MCF 10A (cell line): ENCODE data around the gene GNAT2. TPM values are rescaled to one million over a fixed set of nuclear protein-coding genes. Genes with fewer than 3 reads are reported as not detected.
A peak's percentile ranks its signal among the peaks of the same experiment; 100 is the strongest.

Source experiments
- Bru-seq: library from RNA; stranded (reverse); fragments of 400-500 nt; gene quantifications from one replicate; lab custom pipeline; 2021; lab: Mats Ljungman, UMichigan
- BruChase-seq, 2 experiments: library from RNA; stranded (reverse); fragments of 400-500 nt; gene quantifications; one replicate each; lab custom pipeline; 2021; lab: Mats Ljungman, UMichigan
- BruUV-seq: library from RNA; stranded (reverse); fragments of 400-500 nt; replicated peaks from 2 replicates; lab custom pipeline; 2021; lab: Mats Ljungman, UMichigan
- CTCF ChIA-PET: fragments of 300-600 bp; sonication (Branson Sonifier 250); formaldehyde crosslinking; extraction: SDS; loops from one replicate; lab custom pipeline; 2021; ENCODE audit warnings: antibody characterized with exemption, inconsistent platforms; lab: Yijun Ruan, JAX
- POLR2A ChIA-PET: fragments of 300-600, 350-650 bp; sonication (Branson Sonifier 250); formaldehyde crosslinking; extraction: SDS; loops from one replicate; lab custom pipeline; 2020; ENCODE audit warnings: antibody characterized with exemption, inconsistent platforms; lab: Yijun Ruan, JAX
- DNase-seq: peaks from one replicate; pipeline ENCODE4 v3.0.0-alpha.2; 2018; ENCODE audit not compliant: unreplicated experiment
- H3K27ac Mint-ChIP-seq: one replicate; pipeline ENCODE4 v1.8.0; 2022; ENCODE audit warnings: mild to moderate bottlenecking, low read depth, mixed read lengths; ENCODE audit not compliant: unreplicated experiment
- H3K27me3 Mint-ChIP-seq: one replicate; pipeline ENCODE4 v1.8.0; 2022; ENCODE audit warnings: mixed read lengths; ENCODE audit not compliant: insufficient read depth, unreplicated experiment
- H3K36me3 Mint-ChIP-seq: one replicate; pipeline ENCODE4 v1.8.0; 2022; ENCODE audit warnings: mild to moderate bottlenecking, moderate library complexity, mixed read lengths; ENCODE audit not compliant: insufficient read depth, unreplicated experiment
- H3K4me1 Mint-ChIP-seq: one replicate; pipeline ENCODE4 v1.8.0; 2022; ENCODE audit warnings: mixed read lengths; ENCODE audit not compliant: insufficient read depth, unreplicated experiment
- H3K4me3 Mint-ChIP-seq: one replicate; pipeline ENCODE4 v1.8.0; 2022; ENCODE audit warnings: mild to moderate bottlenecking, moderate library complexity, mixed read lengths; ENCODE audit not compliant: unreplicated experiment
- H3K9me3 Mint-ChIP-seq: one replicate; pipeline ENCODE4 v1.8.0; 2022; ENCODE audit warnings: mixed read lengths; ENCODE audit not compliant: unreplicated experiment
- intact Hi-C: fragments of 100-400 bp; cut with micrococcal nuclease; formaldehyde crosslinking; loops from 2 replicates; pipeline ENCODE4 v1.14.1; 2022
- long read RNA-seq: library from polyadenylated mRNA; stranded (forward); transcript quantifications from one replicate; pipeline ENCODE4 v2.0.0, GENCODE V29; 2022
- total RNA-seq: library from RNA; stranded (reverse); gene quantifications from 2 replicates; pipeline ENCODE4 v1.2.3, GENCODE V29; 2022
- TF ChIP-seq, protein P1 (sequence below): fragments of 200-600 bp; IDR thresholded peaks from one replicate; pipeline ENCODE4 v1.8.0; 2022; ENCODE audit warnings: antibody characterized with exemption, mild to moderate bottlenecking; ENCODE audit not compliant: unreplicated experiment

GNAT2 gene
- total RNA-seq: not detected in 2 replicates
- Bru-seq, nascent RNA: percentile 9 among the genes with signal in this experiment
- BruChase-seq, experiment 1, labeled RNA remaining after a 6-hour chase: percentile 8 among the genes with signal in this experiment
- not detected for BruChase-seq, experiment 2, labeled RNA remaining after a 2-hour chase
- long read RNA-seq, partial matches to known transcripts: 0 of 5 reads
- long read RNA-seq, other reads (novel, unspliced or antisense): 5 of 5 reads

DNA sequence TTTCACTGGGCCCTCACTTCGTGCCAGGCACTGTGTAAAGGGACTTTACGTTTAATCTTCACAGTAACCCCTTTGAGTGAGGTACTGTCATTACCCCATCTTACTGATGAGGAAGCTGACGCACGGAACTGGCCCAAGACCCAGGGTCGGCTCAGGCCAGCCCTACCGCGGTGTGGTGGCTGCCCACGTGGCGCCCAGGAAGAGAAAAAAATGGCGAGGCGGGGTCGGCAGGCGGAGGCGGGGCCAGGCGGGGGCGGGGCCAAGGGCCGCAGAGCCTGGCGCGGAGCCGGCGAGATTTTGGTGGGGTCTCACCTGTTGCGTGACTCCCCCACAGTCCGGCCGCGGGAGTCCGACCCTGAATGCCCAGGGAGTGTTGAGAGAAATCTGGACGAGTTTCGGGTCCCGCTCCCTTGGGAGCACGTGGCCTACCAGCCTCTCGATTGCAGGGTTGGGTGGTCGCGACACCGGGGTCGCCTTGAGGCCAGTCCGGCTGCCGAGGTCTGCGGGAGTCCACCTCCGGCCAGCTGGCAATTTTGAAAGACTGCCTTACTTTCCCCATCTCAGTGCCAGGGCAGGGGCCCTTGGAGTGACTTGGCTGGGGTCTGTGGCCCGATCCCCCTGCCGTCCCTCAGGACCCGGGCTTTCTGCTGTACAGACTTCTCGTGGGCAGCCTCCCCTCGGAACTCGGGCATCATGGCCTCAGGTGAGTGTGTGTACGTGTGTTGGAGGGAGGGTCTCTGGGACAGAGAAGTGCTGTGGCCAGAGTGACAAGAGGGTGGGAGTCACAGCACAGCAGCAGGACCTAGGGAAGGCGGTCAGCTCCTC is at the start of gene GNAT2, which contains the start of gene AMPD2:
Gene GNAT2 (minus strand): TSS at position 41 of the 825 bp plus-strand sequence. CDS start 6,746 bp downstream, outside the sequence.
Gene AMPD2 (plus strand): TSS at position 262 of the 825 bp plus-strand sequence. CDS start 1,339 bp downstream, outside the sequence.
- H3K36me3 Mint-ChIP-seq: no peaks in the 10 kb centered on the region
- peak within 1 kb of the TSS; percentile 97 for H3K4me3 Mint-ChIP-seq
- TF ChIP-seq, protein P1, sequence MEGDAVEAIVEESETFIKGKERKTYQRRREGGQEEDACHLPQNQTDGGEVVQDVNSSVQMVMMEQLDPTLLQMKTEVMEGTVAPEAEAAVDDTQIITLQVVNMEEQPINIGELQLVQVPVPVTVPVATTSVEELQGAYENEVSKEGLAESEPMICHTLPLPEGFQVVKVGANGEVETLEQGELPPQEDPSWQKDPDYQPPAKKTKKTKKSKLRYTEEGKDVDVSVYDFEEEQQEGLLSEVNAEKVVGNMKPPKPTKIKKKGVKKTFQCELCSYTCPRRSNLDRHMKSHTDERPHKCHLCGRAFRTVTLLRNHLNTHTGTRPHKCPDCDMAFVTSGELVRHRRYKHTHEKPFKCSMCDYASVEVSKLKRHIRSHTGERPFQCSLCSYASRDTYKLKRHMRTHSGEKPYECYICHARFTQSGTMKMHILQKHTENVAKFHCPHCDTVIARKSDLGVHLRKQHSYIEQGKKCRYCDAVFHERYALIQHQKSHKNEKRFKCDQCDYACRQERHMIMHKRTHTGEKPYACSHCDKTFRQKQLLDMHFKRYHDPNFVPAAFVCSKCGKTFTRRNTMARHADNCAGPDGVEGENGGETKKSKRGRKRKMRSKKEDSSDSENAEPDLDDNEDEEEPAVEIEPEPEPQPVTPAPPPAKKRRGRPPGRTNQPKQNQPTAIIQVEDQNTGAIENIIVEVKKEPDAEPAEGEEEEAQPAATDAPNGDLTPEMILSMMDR: no peak
- peak within 1 kb of the TSS; percentile 92 for H3K27ac Mint-ChIP-seq
- intact Hi-C loops: loop anchor here (2.0 kb wide), 1 partner anchor 71 kb away; the partner anchor contains the start of gene GNAI3
- H3K27me3 Mint-ChIP-seq: no peaks in the 10 kb centered on the region
- BruUV-seq: TSS peak; percentile 69
- CTCF ChIA-PET: interaction anchor here (0.9 to 11.4 kb wide), 10 partner anchors 10 to 157 kb away, joined by 3 to 96 read pairs (median 4); partner anchors contain the start of gene CYB561D1
- POLR2A ChIA-PET: interaction anchor here (0.6 to 5.8 kb wide), 14 partner anchors 9 to 406 kb away, joined by 3 to 99 read pairs (median 3); partner anchors contain the start of genes AHCYL1, GNAI3 and SARS1
- no peaks in the 10 kb centered on the region for H3K9me3 Mint-ChIP-seq
- DNase-seq: peak; percentile 79
- peaks cover 40% of the 10 kb centered on the region for H3K4me1 Mint-ChIP-seq

DNA sequence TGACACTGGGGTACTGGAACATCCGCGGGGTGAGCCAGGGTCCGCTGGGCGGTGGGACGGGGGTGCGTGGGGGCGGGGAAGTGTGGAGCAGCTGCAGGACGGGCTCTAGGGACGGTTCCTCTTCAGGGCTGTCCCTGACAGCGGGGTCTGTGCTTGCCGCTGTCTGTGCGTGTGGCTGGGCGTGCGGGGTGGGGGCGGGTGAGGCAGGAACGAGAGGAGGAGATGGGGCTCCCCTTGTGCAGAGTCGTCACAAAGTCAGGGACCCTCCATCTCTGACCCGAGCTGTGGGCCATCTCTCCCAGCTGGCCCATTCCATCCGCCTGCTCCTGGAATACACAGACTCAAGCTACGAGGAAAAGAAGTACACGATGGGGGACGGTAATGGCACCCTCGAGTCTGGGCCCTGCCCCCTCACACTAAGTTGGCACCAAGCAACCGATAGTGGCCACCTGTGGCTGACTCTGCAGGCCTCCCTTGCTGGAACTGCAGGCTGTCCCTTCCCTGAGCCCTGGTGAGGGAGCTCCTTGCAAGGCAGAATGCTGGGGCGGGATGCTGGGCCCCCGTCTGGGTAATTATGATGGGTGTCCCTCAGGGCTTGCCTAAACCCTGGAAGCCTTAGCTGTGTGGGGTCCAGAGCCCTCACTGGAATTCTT is 48.8 kb upstream of the GNAT2 start:
- CTCF ChIA-PET: interaction anchor here (1.2 kb wide), 1 partner anchor 107 kb away, joined by 3 read pairs; no protein-coding TSS in a partner anchor
- intact Hi-C loops: no loop called here
- Mint-ChIP-seq H3K4me1 (no peaks in the 10 kb centered on the region), H3K4me3 (no peak overlapping the region), H3K27ac (no peak overlapping the region), H3K36me3 (no peaks in the 10 kb centered on the region), H3K9me3 (no peaks in the 10 kb centered on the region), H3K27me3 (no peaks in the 10 kb centered on the region)
- DNase-seq: no peak
- no TSS peak for BruUV-seq
- TF ChIP-seq, protein P1: no peak
- POLR2A ChIA-PET: no interaction called here

DNA sequence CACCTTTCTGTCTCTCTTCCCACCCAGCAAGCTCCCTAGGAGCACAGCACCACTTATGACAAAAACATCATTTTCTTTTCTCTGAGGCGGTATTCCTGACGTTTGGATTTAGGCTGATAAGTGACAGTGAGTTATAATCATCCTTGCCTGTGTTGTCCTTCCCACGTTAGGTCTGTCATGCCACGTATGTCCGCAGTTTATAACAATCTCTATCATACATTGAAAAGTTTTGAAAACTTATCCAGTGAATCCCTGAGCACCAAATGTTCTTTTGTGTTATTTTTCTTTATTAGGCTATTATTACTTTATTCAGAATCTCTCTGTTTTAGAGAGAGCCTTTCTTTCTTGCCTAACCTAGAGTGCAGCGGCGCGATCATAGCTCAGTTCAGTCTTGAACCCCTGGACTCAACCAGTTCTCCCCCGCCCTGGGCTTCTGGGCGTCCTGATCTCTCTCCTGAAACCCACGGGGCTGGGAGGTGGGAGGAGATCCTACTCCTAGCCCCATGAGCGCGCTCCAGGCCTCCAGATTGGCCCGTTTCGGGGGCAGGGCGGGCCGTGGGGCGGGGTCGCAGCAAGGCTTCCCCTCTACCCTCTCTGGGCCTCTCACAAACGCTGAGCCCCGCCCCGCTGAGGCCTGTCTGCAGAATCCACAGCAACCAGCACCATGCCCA is 48.2 kb upstream of the GNAT2 start, which contains the start of gene GSTM2:
Gene GSTM2 (plus strand): TSS at position 606 of the 671 bp plus-strand sequence. CDS start 59 bp downstream, at position 665.
- intact Hi-C loops: no loop called here
- Mint-ChIP-seq H3K9me3 (no peaks in the 10 kb centered on the region), H3K36me3 (no peaks in the 10 kb centered on the region), H3K27ac (no peak within 1 kb of the TSS), H3K4me1 (no peaks in the 10 kb centered on the region), H3K27me3 (no peaks in the 10 kb centered on the region), H3K4me3 (no peak within 1 kb of the TSS)
- DNase-seq: no peak
- ChIA-PET POLR2A (no interaction called here), CTCF (no interaction called here)
- BruUV-seq: no TSS peak
- TF ChIP-seq, protein P1: no peak
